Chondrocyte (in vitro differentiated cells): Measurements from ENCODE around the gene ABCG5. TPM values are rescaled to one million over a fixed set of nuclear protein-coding genes. Genes with fewer than 3 reads are reported as not detected.
A peak's percentile ranks its signal among the peaks of the same experiment; 100 is the strongest.

Source experiments
- DNase-seq: peaks from one replicate; pipeline ENCODE4 v3.0.0; 2021; ENCODE audit warnings: mixed read lengths, low spot score
- H3K27ac Mint-ChIP-seq: one replicate; pipeline ENCODE4 v1.8.0; 2021; ENCODE audit warnings: mild to moderate bottlenecking, moderate library complexity, mixed read lengths; ENCODE audit not compliant: unreplicated experiment
- H3K27me3 Mint-ChIP-seq: 2 replicates; pipeline ENCODE4 v1.8.0; 2021; ENCODE audit warnings: low read depth, mixed read lengths
- H3K36me3 Mint-ChIP-seq: 2 replicates; pipeline ENCODE4 v1.8.0; 2021; ENCODE audit warnings: low read depth, mixed read lengths
- H3K4me1 Mint-ChIP-seq: 2 replicates; pipeline ENCODE4 v1.8.0; 2021; ENCODE audit warnings: low read depth, mild to moderate bottlenecking, mixed read lengths
- H3K4me3 Mint-ChIP-seq: one replicate; pipeline ENCODE4 v1.8.0; 2021; ENCODE audit warnings: mild to moderate bottlenecking, moderate library complexity, mixed read lengths; ENCODE audit not compliant: unreplicated experiment
- H3K9me3 Mint-ChIP-seq: 2 replicates; pipeline ENCODE4 v1.8.0; 2021; ENCODE audit warnings: low read depth, mixed read lengths
- CTCF ChIP-seq: fragments of 200-600 bp; sonication (generic); IDR thresholded peaks from 2 replicates; pipeline ENCODE4 v1.5.0; 2021; ENCODE audit warnings: antibody characterized with exemption, mild to moderate bottlenecking, moderate library complexity
- total RNA-seq: library from RNA; stranded (reverse); gene quantifications from 3 replicates; pipeline ENCODE4 v1.2.1, GENCODE V29; 2021

ABCG5 gene
- total RNA-seq, 1 donor from 2014 or later = not detected

GRCh38 chr2:43798300-43798699 is 40.3 kb downstream of the ABCG5 start:
- no peaks in the 10 kb centered on the region for H3K9me3 Mint-ChIP-seq
- peaks cover 3% of the 10 kb centered on the region for H3K4me1 Mint-ChIP-seq
- H3K36me3 Mint-ChIP-seq = peaks cover 11% of the 10 kb centered on the region
- no peaks in the 10 kb centered on the region for H3K27me3 Mint-ChIP-seq
- no peak for DNase-seq
- H3K27ac Mint-ChIP-seq = no peak overlapping the region
- no peak overlapping the region for H3K4me3 Mint-ChIP-seq
- TF ChIP-seq CTCF = peak; percentile 60

- DNase-seq = no peak
- H3K4me3 Mint-ChIP-seq = no peak overlapping the region
- peaks cover 11% of the 10 kb centered on the region for H3K36me3 Mint-ChIP-seq
- H3K27ac Mint-ChIP-seq = no peak overlapping the region
- H3K9me3 Mint-ChIP-seq = no peaks in the 10 kb centered on the region
- peaks cover 3% of the 10 kb centered on the region for H3K4me1 Mint-ChIP-seq
- no peaks in the 10 kb centered on the region for H3K27me3 Mint-ChIP-seq
- no peak for TF ChIP-seq CTCF
Observed at GRCh38 chr2:43796206-43796605, 42.4 kb downstream of the ABCG5 start.

GRCh38 chr2:43794956-43795355 is 43.7 kb downstream of the ABCG5 start:
- TF ChIP-seq CTCF = no peak
- Mint-ChIP-seq H3K27me3 (no peaks in the 10 kb centered on the region), H3K4me1 (peaks cover 16% of the 10 kb centered on the region)

GRCh38 chr2:43792653-43793052 is 46.0 kb downstream of the ABCG5 start:
- no peaks in the 10 kb centered on the region for H3K9me3 Mint-ChIP-seq

More at GRCh38 chr2:43794956-43795355, 43.7 kb downstream of the ABCG5 start:
- Mint-ChIP-seq H3K27ac (no peak overlapping the region), H3K36me3 (peaks cover 11% of the 10 kb centered on the region), H3K4me3 (no peak overlapping the region), H3K9me3 (no peaks in the 10 kb centered on the region)
- DNase-seq = no peak

GRCh38 chr2:43791035-43791765 is 47.4 kb downstream of the ABCG5 start:
- H3K27ac Mint-ChIP-seq = peak overlapping the region; percentile 20

More at GRCh38 chr2:43792653-43793052, 46.0 kb downstream of the ABCG5 start:
- no peak for TF ChIP-seq CTCF
- no peak overlapping the region for H3K4me3 Mint-ChIP-seq
- H3K27me3 Mint-ChIP-seq = no peaks in the 10 kb centered on the region
- peaks cover 11% of the 10 kb centered on the region for H3K36me3 Mint-ChIP-seq
- DNase-seq = no peak
- peaks cover 35% of the 10 kb centered on the region for H3K4me1 Mint-ChIP-seq
- no peak overlapping the region for H3K27ac Mint-ChIP-seq

More at GRCh38 chr2:43791035-43791765, 47.4 kb downstream of the ABCG5 start:
- peaks cover 11% of the 10 kb centered on the region for H3K36me3 Mint-ChIP-seq
- peaks cover 37% of the 10 kb centered on the region for H3K4me1 Mint-ChIP-seq
- no peak overlapping the region for H3K4me3 Mint-ChIP-seq
- no peaks in the 10 kb centered on the region for H3K27me3 Mint-ChIP-seq
- no peak for TF ChIP-seq CTCF
- DNase-seq = no peak
- no peaks in the 10 kb centered on the region for H3K9me3 Mint-ChIP-seq
